ENCODE data around the gene SREK1IP1. TPM values are rescaled to one million over a fixed set of nuclear protein-coding genes. Genes with fewer than 3 reads are reported as not detected.
"Not testable (repeated sequence)": the region's sequence is repeated elsewhere in the genome, so short reads cannot be mapped to it uniquely, and the experiment has no call there.

Gene SREK1IP1
- total and polyA plus RNA-seq, 11 donors: 4.1 to 20.7 (median 11.1) TPM

DNA sequence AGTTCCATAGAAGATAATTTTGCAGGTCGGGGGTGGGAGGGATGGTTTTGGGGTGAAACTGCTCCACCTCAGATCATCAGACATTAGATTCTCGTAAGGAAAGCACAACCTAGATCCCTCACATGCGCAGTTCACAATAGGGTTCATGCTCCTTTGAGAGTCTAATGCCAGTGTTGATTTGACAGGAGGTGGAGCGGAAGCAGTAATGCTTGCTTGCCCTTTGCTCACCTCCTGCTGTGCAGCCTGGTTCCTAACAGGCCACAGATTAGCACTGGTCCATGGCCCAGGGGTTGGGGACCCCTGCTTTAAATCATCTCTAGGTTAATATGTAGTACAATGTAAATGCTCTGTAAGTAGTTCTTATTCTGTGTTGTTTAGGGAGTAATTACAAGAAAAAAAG, 67.7 kb downstream of the SREK1IP1 start:
- H3K27me3 ChIP-seq: peaks cover 0 to 14% (median 0%) of the 10 kb centered on the region in 9 donors
- H3K4me3 ChIP-seq: no peak overlapping the region
- H3K9me3 ChIP-seq: peaks cover 0 to 15% (median 10%) of the 10 kb centered on the region in 12 donors
- H3K27ac ChIP-seq: no peak overlapping the region
- intact Hi-C loops (cut with DNase I): no loop called here
- H3K4me1 ChIP-seq: no peaks in the 10 kb centered on the region
- ATAC-seq: no peak
- DNase-seq: no peak
- TF ChIP-seq CTCF (IDR thresholded peaks at IDR 0.05) (no peak), POLR2A (IDR thresholded peaks at IDR 0.05) (no peak)
- H3K36me3 ChIP-seq: no peaks in the 10 kb centered on the region
- WGBS, 4 donors: 84 to 91% (median 88%) methylated on average over 4 of the region's 4 CpGs

GRCh38 chr5:64696414-64696813, 72.1 kb downstream of the SREK1IP1 start:
- H3K4me3 ChIP-seq; intact Hi-C loops (cut with DNase I); DNase-seq; H3K27ac ChIP-seq; H3K36me3 ChIP-seq; ATAC-seq; H3K4me1 ChIP-seq: not testable (repeated sequence)
- Histone ChIP-seq H3K27me3 (peaks cover 0 to 25% (median 6%) of the 10 kb centered on the region in 9 donors), H3K9me3 (peaks cover 0 to 17% (median 10%) of the 10 kb centered on the region in 12 donors)
- 89 to 90% (median 89%) methylated on average over 7 of the region's 7 CpGs for WGBS, 4 donors

- H3K27ac ChIP-seq: no peak overlapping the region
- ATAC-seq (no peak), DNase-seq (no peak)
- peaks cover 0 to 13% (median 1%) of the 10 kb centered on the region in 12 donors for H3K4me1 ChIP-seq
- H3K9me3 ChIP-seq: peaks cover 0 to 17% (median 10%) of the 10 kb centered on the region in 12 donors
- no peaks in the 10 kb centered on the region for H3K36me3 ChIP-seq
- peaks cover 2 to 50% (median 20%) of the 10 kb centered on the region in 9 donors for H3K27me3 ChIP-seq
- 71 to 81% (median 75%) methylated on average over 2 of the region's 2 CpGs for WGBS, 4 donors
- TF ChIP-seq CTCF (IDR thresholded peaks at IDR 0.05) (no peak), POLR2A (IDR thresholded peaks at IDR 0.05) (no peak)
- intact Hi-C loops (cut with DNase I): no loop called here
- no peak overlapping the region for H3K4me3 ChIP-seq
These were observed 74.9 kb downstream of the SREK1IP1 start for GRCh38 chr5:64693636-64694035.

DNA sequence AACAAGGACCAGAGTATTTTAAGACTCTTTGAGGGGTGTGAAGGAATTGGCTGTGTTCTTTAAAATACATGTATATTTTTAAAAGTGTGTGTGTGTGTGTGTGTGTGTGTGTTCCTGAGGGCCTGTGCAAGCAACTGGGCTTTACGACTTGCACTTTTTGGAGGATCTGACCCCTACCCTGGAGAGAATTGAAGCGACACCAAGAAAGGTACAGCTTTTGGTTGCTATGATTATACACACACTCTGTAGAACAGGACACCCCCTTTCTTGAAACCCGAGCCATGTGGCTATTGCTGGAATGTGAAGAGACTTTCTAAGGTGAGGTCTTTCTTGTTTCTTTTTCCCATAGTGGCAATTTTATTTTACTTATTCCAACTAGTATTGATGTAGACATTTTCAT, 77.2 kb downstream of the SREK1IP1 start:
- TF ChIP-seq POLR2A (IDR thresholded peaks at IDR 0.05) (no peak), CTCF (IDR thresholded peaks at IDR 0.05) (no peak)
- Histone ChIP-seq H3K36me3 (no peaks in the 10 kb centered on the region), H3K27ac (no peak overlapping the region), H3K4me3 (no peak overlapping the region), H3K27me3 (peaks cover 2 to 61% (median 20%) of the 10 kb centered on the region in 9 donors), H3K9me3 (peaks cover 0 to 8% (median 2%) of the 10 kb centered on the region in 12 donors), H3K4me1 (peaks cover 0 to 13% (median 1%) of the 10 kb centered on the region in 12 donors)
- no peak for DNase-seq
- intact Hi-C loops (cut with DNase I): no loop called here
- 19 to 30% (median 26%) methylated on average over 3 of the region's 3 CpGs for WGBS, 4 donors
- no peak for ATAC-seq
